Dedifferentiated amniotic fluid mesenchymal stem cell (primary cell): ENCODE results near the gene GARS1.
"Not testable (repeated sequence)": the region's sequence is repeated elsewhere in the genome, so short reads cannot be mapped to it uniquely, and the experiment has no call there.

ENCODE experiments used
- DNase-seq: peaks from one replicate; pipeline ENCODE4 v3.0.0-alpha.2; 2016; ENCODE audit errors: extremely low spot score

The GARS1 gene

DNA sequence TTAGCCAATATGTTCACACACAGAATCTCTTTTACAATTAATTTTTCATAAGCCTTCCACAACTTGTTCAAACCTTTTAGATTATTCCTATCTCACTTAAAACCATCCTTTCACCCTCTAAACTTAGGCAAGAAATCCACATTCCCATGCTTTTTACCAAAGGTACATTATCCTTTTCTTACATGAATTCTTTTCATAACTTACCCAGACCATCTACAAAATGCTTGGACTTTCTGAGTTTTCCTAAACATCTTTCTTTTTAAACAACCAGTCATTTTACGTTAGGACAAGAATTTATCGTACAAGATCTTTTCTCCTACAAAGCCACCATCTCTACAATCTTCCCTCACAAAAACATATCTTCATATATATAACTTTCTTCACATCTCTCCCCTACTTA is 18.8 kb upstream of the GARS1 start:
- no peak for DNase-seq

DNA sequence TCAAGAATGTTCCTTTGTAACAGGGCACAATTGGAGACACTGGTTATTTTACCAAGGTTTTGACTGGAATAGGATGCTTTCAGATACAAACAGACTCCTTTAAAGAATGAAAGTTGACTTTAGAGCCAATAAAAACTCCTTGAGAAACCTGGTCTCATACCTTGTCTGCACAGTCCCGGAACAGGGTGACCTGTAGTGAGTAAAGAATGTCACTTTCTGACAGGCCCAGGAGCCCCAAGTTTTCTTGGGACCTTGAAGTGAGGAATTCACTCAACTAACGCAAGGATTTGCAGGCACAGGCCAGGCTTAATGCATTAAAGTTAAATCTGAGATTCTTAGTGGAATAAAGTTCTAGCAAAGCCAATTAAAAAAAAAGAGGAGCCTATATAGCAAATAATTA is 11.5 kb upstream of the GARS1 start:
- DNase-seq: no peak

DNA sequence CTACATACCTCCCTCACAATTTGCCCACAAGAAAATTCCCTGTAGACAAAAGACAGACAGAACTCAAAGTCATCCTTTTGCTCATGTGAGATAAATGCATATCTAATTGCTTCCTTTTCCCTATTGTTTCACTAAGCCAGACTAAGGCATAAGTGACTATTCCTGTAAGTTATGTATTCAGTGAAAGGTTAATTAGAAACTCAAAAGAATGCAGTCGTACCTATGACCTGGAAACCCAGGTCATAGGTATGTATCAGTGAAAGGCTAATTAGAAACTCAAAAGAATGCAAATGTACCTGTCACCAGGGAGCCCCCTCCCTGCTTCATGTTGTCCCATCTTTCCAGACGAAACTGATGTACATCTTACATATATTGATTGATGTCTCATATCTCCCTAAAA is 10.3 kb upstream of the GARS1 start:
- no peak for DNase-seq

DNA sequence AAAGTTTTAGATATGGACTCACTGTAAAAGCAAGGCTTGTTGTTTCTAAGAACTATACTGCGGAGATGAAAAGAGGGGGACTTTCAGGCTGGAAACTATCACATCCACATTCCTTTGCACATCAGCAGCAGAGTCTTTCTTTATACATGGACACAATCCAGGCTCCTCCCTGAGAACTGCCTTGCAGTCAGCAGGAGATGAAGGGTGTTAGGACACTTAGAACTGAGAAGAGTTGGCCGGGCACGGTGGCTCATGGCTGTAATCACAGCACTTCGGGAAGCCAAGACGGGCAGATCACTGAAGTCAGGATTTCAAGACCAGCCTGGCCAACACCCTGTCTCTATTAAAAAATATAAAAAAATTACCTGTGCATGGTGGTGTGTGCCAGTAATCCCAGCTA is 9.7 kb upstream of the GARS1 start:
- DNase-seq: no peak

DNA sequence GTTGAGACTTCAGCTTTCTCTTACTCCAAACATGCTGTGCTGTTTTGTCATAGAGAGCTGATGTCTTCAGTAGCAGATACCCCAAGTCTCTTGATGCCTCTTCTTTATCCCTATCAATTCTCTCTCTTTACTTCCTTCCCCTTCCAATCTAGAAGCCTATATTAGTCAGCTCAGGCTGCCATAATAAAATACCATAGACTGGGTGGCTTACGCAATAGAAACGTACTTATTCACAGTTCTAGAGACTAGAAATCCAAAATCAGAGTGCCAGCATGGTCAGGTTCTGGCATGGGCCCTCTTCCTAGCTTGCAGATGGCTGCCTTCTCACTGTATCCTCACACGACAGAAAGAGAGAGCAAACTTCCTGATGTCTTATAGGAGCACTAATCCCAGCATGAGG is 9.0 kb upstream of the GARS1 start:
- DNase-seq: no peak

DNA sequence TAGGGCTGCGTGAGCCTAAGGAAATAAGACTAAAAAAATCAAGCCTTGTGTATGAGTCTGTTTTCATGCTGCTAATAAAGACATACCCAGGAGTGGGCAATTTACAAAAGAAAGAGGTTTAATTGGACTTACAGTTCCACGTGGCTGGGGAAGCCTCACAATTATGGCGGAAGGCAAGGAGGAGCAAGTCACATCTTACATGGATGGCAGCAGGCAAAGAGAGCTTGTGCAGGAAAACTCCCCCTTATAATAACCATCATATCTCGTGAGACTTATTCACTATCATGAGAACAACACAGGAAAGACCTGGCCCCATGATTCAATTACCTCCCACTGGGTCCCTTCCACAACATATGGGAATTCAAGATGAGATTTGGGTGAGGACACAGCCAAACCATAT is 7.1 kb upstream of the GARS1 start:
- DNase-seq: not testable (repeated sequence)

DNA sequence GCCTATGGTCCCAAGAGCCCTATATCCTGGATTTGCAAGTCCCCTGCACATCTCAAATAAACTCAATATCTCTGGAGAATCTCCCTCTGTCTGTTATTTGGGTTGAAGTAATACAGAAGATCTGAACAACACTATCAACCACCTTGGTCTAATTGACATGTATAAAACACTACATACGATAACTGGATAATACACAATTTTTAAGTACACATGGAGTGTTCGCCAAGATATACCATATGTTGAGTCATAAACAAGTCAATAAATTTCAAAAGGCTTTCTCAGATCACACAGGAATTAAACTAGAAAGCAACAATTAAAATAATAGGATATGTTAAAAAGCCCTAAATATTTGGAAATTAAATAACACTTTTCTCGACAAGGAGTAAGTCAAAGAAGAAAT is 5.6 kb upstream of the GARS1 start:
- DNase-seq: no peak

DNA sequence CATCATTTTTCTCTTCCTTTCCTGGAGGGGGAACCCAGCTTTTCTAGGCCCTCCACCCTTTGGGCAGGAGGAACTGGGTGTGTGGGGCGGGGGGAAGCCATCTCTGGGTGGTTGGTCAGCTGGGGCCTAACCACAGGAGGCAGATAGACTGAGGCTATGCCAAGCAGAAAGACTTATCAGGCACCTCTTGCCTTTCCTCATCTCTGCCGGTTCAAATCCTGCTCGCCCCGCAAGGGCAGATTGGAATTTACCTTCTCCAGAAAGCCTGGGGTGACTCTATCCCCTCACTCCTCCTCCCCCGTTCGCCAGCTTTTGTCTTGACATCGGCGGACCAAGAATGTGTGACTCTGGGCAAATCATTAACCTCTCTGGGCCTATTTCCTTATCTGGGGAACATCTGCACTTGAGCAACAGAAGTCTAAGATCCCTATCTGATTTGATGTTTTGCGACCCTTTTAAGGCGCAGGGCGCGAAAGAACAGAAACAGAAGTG is 584 bp upstream of the GARS1 start:
- no peak for DNase-seq

DNA sequence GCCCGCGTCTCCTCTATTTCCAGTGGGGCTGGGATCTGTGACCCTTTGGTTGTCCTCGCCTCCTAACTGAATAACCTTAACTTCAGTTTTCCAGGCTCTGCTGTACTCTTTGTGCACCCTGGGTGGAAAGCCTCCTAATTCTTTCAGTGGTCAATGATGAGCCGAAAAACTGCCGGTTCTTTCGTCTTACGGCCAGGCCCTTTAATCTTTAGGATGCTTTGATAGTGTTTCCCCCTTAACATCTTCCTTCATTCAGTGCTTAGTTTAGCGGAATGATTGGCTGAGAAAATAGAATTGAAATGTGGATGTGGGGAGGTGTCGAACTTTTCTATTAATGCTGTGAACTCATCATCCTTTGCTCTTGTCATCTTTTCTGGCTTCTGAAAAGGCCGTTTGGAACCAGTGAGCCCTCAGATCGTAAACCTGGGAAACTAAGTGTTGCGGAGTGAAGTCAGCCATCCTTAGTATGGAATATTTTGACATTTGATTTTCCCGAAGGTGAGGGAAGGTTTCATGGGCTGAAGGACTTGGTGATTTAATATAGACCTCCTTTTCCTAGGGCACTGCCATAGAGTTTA is 847 bp downstream of the GARS1 start:
- DNase-seq: no peak

DNA sequence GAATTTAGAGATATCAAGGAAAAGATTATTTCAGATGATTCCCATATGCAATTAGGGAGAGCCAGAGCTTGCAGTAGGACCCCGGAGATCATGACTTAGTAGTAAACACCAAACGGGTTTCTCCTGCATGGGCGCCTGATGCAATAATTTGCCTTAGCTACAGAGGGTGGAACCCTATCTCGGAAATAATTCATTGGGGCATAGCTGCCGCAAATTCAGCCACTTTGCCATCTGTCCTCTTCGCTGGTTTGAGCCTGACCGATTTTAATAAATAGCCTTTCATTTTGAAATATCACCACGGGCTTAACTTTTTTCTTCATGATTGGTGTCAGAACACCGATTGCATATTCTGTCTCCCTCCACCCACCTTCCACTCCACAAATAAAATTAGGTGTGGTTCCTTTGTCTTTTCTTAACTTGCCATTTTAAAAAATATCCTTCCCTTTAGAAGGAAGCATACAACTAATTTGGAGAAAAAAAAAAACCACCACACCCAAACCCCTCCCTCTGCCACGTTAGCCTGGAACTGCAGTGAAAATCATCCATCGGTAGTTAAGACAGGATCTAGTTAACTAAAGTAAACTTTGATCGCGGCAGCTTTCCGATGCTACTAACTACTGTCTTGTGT is 1.4 kb downstream of the GARS1 start:
- DNase-seq: peak; percentile 69

DNA sequence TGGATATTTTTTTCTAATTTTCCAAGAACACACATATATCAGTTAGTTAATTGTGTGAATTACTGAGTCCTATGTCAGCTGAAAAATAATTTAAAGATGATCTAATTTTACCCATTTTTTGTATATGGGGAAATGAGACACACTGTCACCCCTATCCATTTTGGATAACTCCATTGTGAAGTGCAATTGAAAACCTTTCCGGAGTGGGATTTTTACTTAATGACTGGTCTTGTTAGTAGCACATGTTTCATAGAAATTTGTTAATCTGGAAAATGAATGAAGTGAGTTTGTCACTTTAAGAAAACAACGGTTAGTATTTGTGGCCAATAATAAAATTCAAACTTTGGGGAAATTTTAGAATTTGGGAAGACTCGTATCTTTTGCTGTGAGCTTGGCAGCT is 2.0 kb downstream of the GARS1 start:
- DNase-seq: no peak

DNA sequence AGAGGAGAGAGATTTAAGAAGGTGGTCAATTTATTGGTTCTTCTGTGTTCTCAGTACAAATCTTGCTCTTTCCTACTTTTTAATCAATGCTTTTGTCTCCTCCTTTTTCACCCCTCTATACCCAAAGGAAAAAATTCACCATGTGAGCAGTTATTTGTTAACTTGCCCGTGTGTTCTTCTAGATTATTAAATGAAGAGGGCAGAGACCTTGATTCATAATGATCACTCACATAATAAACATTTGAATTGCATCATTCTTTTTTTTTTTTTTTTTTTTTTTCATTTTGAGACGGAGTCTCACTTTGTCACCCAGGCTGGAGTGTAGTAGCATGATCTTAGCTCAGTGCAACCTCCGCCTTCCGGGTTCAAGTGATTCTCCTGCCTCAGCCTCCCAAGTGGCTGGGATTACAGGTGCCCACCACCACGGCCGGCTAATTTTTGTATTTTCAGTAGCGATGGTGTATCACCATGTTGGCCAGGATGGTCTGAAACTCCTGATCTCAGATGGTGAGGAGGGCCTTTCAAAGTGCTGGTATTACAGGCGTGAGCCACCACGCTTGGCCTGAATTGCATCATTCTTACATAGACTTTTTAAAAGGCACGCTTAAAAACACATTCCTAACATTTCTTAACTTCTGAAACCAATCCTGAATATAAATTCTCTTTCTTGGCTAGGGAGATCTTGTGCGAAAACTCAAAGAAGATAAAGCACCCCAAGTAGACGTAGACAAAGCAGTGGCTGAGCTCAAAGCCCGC is 3.6 kb downstream of the GARS1 start:
- peak; percentile 26 for DNase-seq

DNA sequence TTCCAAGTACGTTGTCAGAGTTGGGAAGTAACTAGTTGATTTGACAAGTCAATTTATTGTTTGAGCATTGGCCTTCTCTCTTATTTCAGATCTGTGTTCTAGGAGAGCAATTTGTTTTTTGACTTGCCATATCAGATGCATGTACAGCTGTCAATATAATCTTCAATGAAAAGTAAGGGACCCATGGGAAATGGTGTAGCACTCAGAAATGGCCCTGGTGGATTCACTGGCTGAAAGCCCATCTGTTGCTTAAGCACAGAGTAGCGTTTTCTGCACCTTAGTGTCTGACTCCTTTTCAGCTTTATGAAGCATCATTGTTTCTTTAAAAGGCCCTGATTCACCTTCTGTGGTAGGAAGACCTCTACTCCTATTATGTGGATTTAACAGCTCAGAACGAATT is 10.2 kb downstream of the GARS1 start:
- DNase-seq: no peak

DNA sequence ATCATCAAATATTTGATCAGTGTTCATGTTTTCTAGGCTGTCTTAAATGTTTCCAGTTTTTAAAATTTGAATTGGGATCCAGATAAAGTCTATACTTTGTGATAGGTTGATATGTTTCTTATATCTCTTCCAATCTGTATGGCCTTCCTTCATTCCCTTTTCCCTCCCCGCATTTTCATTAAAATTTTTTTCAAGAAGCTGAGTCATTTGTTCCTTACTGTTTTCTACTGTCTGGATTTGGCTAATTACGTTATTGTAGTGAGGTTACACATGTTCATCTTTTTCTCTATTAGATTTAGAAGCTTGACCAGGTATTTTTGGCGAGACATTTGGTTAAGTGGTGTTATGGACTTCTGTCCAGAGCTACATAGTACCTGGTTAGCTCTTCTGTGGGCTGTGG is 11.2 kb downstream of the GARS1 start:
- no peak for DNase-seq

DNA sequence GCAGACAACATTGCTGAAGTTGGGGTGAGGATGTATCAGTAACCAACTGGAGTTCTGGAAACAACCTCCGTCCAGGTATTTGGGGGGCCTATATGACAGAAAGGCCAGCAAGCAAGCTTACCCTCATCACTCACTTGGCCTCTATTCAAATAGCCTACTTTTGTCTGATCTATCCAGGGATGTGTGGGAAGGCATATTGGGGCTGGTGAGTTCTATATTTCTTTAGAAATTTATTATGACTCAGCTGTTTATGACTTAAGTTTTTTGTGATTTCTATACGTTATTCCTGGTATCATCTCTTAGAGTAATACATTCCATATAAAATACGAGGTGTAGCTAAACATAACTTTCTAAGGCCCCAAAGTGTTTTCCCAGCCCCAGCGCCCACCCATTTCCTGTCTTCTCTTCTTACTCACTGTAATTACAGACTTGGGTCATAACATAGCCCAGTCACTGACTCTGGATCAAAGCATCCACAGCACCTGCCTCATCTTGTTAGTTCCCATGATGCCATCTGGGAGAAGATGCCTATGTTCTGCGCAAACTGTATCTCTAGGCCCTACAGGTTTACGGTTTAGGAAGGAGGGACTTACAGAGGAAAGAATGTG is 18.1 kb downstream of the GARS1 start:
- DNase-seq: no peak

DNA sequence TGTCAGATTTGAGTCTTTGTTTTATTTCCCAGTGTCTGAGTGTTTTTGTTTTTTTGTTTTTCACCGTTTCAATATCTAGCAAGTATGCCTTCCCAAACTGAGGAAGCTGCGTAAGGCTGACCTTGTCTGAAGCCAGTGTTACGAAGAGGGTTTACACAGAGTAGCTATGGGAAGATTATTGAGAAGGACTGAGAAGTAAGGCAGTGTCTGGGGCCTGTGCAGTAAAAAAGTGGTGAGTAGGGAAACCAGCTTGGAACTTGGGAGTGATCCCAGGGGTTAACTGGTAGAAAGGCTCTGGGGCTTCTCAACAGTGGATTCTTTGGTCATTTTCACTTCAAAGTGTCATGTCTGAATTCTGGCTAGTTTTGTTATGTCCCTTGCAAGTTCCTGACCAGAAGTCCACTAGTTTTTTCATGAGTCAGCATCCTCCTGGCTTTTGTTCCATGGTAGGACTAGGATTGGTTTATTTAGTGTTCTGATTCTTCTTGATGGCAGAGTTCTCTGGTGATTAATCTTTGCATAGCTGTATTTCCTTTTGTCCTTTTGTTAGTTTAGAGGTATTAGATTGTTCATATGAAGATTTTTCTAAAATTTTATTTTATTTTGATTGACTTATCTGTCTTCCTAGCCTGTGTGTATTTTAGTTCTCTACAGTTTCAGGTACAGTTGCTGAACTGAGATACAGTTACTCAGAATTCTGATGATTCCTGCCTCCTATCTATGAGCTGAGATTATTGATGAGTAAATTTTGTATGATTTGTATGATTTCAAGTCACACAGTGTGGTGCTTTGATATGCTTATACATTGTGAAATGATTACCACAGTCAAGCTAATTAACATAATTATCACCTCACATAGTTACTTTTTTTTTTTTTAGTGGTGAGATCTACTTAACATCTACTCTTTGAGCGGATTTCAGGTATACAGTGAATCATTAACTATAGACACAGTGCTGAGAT is 19.0 kb downstream of the GARS1 start:
- no peak for DNase-seq

DNA sequence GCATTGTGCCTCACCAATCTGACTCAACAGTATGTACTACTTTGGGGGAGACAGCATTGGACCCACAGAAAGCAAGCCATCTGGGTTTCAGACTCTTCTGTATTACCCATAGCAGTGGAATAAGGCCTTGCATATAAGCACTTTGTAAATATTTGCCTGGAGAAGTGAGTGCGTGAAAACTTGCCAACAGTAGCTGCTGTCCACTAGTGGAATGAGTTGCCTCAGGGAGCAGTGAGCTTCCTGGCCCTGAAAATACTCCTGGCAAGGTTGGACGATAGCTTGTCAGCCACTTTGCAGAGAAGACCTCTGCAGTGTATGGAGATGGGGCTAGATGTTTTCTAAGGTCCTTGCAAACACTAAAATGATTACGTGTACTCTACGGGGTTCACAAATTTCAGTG is 21.6 kb downstream of the GARS1 start:
- DNase-seq: no peak

DNA sequence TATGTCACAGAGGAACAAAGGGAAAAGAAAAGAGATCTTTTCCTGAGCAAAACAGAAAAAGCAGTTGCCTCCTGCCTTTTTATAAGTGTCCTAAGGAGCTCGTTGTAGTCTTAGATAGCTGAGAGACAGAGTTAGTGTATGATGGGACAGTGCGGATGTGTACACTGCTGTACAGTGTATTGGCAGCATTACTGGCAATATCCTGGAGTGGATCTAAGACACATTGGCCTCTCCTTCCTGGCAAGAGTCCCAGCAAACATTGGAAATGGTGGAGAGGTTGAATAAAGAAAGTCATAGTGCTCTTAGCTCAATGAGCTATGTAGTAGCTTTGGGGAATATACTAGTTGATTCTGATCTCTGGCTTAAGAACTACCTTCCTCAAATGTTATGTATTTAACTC is 22.7 kb downstream of the GARS1 start:
- no peak for DNase-seq

DNA sequence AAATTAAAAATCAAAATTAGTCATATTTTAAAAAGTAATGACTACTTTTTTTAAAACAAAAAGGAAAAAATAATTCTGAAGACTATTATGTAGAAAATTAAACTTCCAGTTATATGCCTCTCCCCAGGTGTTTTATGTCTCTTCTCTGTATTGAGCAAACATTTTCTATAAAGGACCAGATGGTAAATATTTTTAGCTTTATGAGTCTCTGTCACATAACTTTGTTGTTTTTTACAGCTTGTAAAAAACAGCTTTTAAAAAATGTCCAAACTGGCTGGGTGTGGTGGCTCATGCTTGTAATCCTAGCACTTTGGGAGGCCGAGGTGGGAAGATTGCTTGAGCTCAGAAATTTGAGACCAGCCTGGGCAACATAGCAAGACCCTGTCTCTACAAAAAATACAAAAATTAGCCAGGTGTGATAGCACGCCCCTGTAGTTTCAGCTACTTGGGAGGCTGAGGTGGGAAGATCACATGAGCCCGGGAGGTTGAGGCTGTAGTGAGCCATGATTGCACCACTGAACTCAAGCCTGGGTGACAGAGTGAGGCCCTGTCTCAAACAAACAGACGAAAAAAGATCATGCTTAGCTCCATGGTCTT is 23.5 kb downstream of the GARS1 start:
- no peak for DNase-seq

DNA sequence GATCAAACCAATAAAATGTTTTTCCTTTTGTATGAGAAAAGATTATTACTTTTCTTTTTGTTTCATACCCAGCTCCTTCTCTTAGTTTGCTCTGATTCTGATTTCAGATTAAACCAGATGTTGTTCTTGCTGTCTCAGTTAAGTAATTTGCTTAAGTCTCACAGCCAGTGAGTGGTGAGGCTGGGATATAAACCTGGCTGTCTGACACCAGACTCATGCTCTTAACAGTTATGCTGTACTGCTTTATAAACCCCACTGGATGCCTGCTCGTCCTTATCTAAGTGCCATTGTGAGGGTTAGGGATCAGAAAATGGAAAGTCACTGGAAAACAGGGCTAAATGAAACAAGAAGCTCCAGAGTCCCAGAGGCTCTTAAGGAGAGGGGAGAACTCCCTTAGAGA is 24.3 kb downstream of the GARS1 start:
- no peak for DNase-seq

DNA sequence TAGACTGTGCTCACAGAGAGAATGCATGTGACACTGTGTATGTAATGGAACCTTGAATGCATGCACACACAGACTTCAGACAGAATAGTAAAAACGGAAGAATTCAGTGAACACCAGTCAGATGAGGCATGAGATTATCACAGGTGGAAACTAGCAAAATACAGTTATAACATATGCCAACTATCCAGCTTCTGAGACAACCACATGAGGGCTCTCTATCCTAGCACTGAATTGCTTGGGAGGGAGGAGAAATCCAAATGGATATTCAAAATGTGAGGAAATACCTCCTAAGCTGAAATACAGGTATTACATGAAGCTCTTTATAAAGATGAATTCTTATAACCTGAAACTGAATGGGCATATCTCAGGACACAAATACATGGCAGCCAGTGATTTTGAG is 30.6 kb downstream of the GARS1 start:
- DNase-seq: no peak
